ENCODE measurements around the gene GHDC.
"Not testable (repeated sequence)": the region's sequence is repeated elsewhere in the genome, so short reads cannot be mapped to it uniquely, and the experiment has no call there.

The GHDC gene

GRCh38 chr17:42225646-42226045, 31.4 kb upstream of the GHDC start:
- no peaks in the 10 kb centered on the region for H3K4me1 ChIP-seq (ENCODE audit: control insufficient read depth, insufficient read depth, low read length)
- peaks cover 9% of the 10 kb centered on the region for H3K36me3 ChIP-seq (ENCODE audit: control insufficient read depth, insufficient read depth, low read length)
- H3K4me3 ChIP-seq (ENCODE audit: low read depth, low read length), result no peak overlapping the region
- H3K27me3 ChIP-seq (ENCODE audit: control insufficient read depth, insufficient read depth, low read length), result no peaks in the 10 kb centered on the region
- H3K9ac ChIP-seq (ENCODE audit: low read depth, low read length), result no peak overlapping the region
- no peaks in the 10 kb centered on the region for H3K9me3 ChIP-seq (ENCODE audit: control insufficient read depth, insufficient read depth, low read length)

DNA sequence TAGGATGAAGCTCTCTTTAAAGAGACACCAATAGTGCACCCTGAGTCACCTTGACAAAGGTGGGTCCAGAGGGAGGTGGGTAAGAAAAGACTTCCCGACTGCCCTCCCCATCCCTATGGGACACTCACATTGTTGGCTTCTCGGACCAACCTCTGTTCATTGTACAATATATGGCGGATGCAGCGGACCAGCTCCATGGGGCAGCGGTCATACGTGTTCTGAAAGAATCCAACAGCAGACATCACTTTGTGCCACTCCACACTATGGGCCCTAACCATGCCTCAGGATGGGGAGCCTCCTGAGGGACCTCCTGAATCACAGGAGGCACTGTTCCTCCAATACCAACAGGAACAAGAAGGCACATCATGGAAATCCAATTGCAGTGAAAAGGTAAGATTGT, 30.4 kb upstream of the GHDC start:
- H3K9ac ChIP-seq (ENCODE audit: low read depth, low read length), result no peak overlapping the region
- H3K9me3 ChIP-seq (ENCODE audit: control insufficient read depth, insufficient read depth, low read length), result no peaks in the 10 kb centered on the region
- H3K4me3 ChIP-seq (ENCODE audit: low read depth, low read length), result no peak overlapping the region
- no peaks in the 10 kb centered on the region for H3K27me3 ChIP-seq (ENCODE audit: control insufficient read depth, insufficient read depth, low read length)
- H3K4me1 ChIP-seq (ENCODE audit: control insufficient read depth, insufficient read depth, low read length), result no peaks in the 10 kb centered on the region
- peaks cover 9% of the 10 kb centered on the region for H3K36me3 ChIP-seq (ENCODE audit: control insufficient read depth, insufficient read depth, low read length)

GRCh38 chr17:42221886-42222745, 27.8 kb upstream of the GHDC start:
- Histone ChIP-seq H3K9me3 (ENCODE audit: control insufficient read depth, insufficient read depth, low read length) (no peaks in the 10 kb centered on the region), H3K4me3 (ENCODE audit: low read depth, low read length) (no peak overlapping the region), H3K36me3 (ENCODE audit: control insufficient read depth, insufficient read depth, low read length) (peaks cover 22% of the 10 kb centered on the region), H3K4me1 (ENCODE audit: control insufficient read depth, insufficient read depth, low read length) (no peaks in the 10 kb centered on the region), H3K27me3 (ENCODE audit: control insufficient read depth, insufficient read depth, low read length) (no peaks in the 10 kb centered on the region), H3K9ac (ENCODE audit: low read depth, low read length) (no peak overlapping the region)

- H3K27me3 ChIP-seq (ENCODE audit: control insufficient read depth, insufficient read depth, low read length); H3K4me3 ChIP-seq (ENCODE audit: low read depth, low read length); H3K9ac ChIP-seq (ENCODE audit: low read depth, low read length); H3K9me3 ChIP-seq (ENCODE audit: control insufficient read depth, insufficient read depth, low read length); H3K4me1 ChIP-seq (ENCODE audit: control insufficient read depth, insufficient read depth, low read length): not testable (repeated sequence)
- H3K36me3 ChIP-seq (ENCODE audit: control insufficient read depth, insufficient read depth, low read length), result peaks cover 25% of the 10 kb centered on the region
These were observed 25.0 kb upstream of the GHDC start for GRCh38 chr17:42219280-42219679.

GRCh38 chr17:42214156-42214555, 19.9 kb upstream of the GHDC start:
- Histone ChIP-seq H3K9ac (ENCODE audit: low read depth, low read length) (no peak overlapping the region), H3K4me1 (ENCODE audit: control insufficient read depth, insufficient read depth, low read length) (no peaks in the 10 kb centered on the region), H3K9me3 (ENCODE audit: control insufficient read depth, insufficient read depth, low read length) (no peaks in the 10 kb centered on the region), H3K4me3 (ENCODE audit: low read depth, low read length) (no peak overlapping the region), H3K36me3 (ENCODE audit: control insufficient read depth, insufficient read depth, low read length) (peaks cover 27% of the 10 kb centered on the region), H3K27me3 (ENCODE audit: control insufficient read depth, insufficient read depth, low read length) (no peaks in the 10 kb centered on the region)

- Histone ChIP-seq H3K36me3 (ENCODE audit: control insufficient read depth, insufficient read depth, low read length) (peaks cover 21% of the 10 kb centered on the region), H3K27me3 (ENCODE audit: control insufficient read depth, insufficient read depth, low read length) (no peaks in the 10 kb centered on the region), H3K4me1 (ENCODE audit: control insufficient read depth, insufficient read depth, low read length) (no peaks in the 10 kb centered on the region), H3K9me3 (ENCODE audit: control insufficient read depth, insufficient read depth, low read length) (no peaks in the 10 kb centered on the region), H3K9ac (ENCODE audit: low read depth, low read length) (no peak overlapping the region), H3K4me3 (ENCODE audit: low read depth, low read length) (no peak overlapping the region)
These were observed 18.1 kb upstream of the GHDC start for GRCh38 chr17:42212382-42212781.

- not testable (repeated sequence) for H3K27me3 ChIP-seq (ENCODE audit: control insufficient read depth, insufficient read depth, low read length); H3K4me1 ChIP-seq (ENCODE audit: control insufficient read depth, insufficient read depth, low read length); H3K9me3 ChIP-seq (ENCODE audit: control insufficient read depth, insufficient read depth, low read length); H3K9ac ChIP-seq (ENCODE audit: low read depth, low read length); H3K4me3 ChIP-seq (ENCODE audit: low read depth, low read length)
- peaks cover 16% of the 10 kb centered on the region for H3K36me3 ChIP-seq (ENCODE audit: control insufficient read depth, insufficient read depth, low read length)
These were observed 17.6 kb upstream of the GHDC start for GRCh38 chr17:42211921-42212341.

GRCh38 chr17:42210046-42210445, 15.8 kb upstream of the GHDC start:
- Histone ChIP-seq H3K36me3 (ENCODE audit: control insufficient read depth, insufficient read depth, low read length) (peaks cover 13% of the 10 kb centered on the region), H3K4me3 (ENCODE audit: low read depth, low read length) (no peak overlapping the region), H3K4me1 (ENCODE audit: control insufficient read depth, insufficient read depth, low read length) (no peaks in the 10 kb centered on the region), H3K9me3 (ENCODE audit: control insufficient read depth, insufficient read depth, low read length) (no peaks in the 10 kb centered on the region), H3K27me3 (ENCODE audit: control insufficient read depth, insufficient read depth, low read length) (no peaks in the 10 kb centered on the region), H3K9ac (ENCODE audit: low read depth, low read length) (no peak overlapping the region)

GRCh38 chr17:42206153-42206612, 11.9 kb upstream of the GHDC start:
- not testable (repeated sequence) for H3K9ac ChIP-seq (ENCODE audit: low read depth, low read length)
- peaks cover 25% of the 10 kb centered on the region for H3K36me3 ChIP-seq (ENCODE audit: control insufficient read depth, insufficient read depth, low read length)

GRCh38 chr17:42203354-42203753, 9.1 kb upstream of the GHDC start:
- Histone ChIP-seq H3K4me1 (ENCODE audit: control insufficient read depth, insufficient read depth, low read length) (no peaks in the 10 kb centered on the region), H3K27me3 (ENCODE audit: control insufficient read depth, insufficient read depth, low read length) (no peaks in the 10 kb centered on the region), H3K4me3 (ENCODE audit: low read depth, low read length) (no peak overlapping the region), H3K9me3 (ENCODE audit: control insufficient read depth, insufficient read depth, low read length) (no peaks in the 10 kb centered on the region), H3K9ac (ENCODE audit: low read depth, low read length) (no peak overlapping the region), H3K36me3 (ENCODE audit: control insufficient read depth, insufficient read depth, low read length) (peaks cover 13% of the 10 kb centered on the region)

More at GRCh38 chr17:42206153-42206612, 11.9 kb upstream of the GHDC start:
- not testable (repeated sequence) for H3K4me3 ChIP-seq (ENCODE audit: low read depth, low read length); H3K9me3 ChIP-seq (ENCODE audit: control insufficient read depth, insufficient read depth, low read length); H3K27me3 ChIP-seq (ENCODE audit: control insufficient read depth, insufficient read depth, low read length); H3K4me1 ChIP-seq (ENCODE audit: control insufficient read depth, insufficient read depth, low read length)

DNA sequence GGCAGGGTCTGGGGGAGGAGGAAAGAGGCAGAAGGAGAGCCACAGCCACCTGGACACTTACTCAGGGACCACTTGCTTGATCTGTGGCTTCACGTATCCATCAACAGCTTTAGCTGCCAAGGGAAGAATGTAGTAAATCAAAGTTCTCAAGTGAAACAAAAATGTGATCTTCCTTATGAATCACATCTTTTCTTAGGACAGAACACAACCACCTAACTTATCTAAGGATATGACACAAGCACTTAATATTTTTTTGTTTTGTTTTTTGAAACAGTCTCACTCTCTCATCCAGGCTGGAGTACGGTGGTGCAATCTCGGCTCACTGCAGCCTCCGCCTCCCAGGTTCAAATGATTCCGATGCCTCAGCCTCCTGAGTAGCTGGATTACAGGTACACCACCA, 8.4 kb upstream of the GHDC start:
- Histone ChIP-seq H3K4me1 (ENCODE audit: control insufficient read depth, insufficient read depth, low read length) (no peaks in the 10 kb centered on the region), H3K9me3 (ENCODE audit: control insufficient read depth, insufficient read depth, low read length) (no peaks in the 10 kb centered on the region), H3K4me3 (ENCODE audit: low read depth, low read length) (no peak overlapping the region), H3K36me3 (ENCODE audit: control insufficient read depth, insufficient read depth, low read length) (peaks cover 13% of the 10 kb centered on the region), H3K27me3 (ENCODE audit: control insufficient read depth, insufficient read depth, low read length) (no peaks in the 10 kb centered on the region), H3K9ac (ENCODE audit: low read depth, low read length) (no peak overlapping the region)

DNA sequence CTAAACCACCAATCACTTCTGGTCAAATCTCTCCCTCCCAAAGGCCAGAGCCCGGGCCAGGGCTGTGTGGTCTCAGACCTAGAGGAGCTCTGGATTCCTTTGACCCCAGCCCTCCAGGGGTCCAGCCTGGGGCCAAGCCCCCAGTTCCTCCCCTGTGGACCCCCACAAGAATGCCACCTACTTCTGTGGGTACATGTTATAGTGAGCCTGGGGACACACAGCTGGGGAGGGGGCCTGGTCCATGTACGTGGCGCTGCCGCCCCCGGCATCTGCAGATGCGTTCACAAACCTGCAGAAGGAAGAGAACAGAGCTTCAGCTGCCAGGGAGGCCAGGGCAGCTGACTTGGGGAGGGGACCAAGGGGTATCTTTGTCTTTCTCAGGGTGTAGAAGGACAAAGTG, 7.9 kb upstream of the GHDC start:
- no peaks in the 10 kb centered on the region for H3K27me3 ChIP-seq (ENCODE audit: control insufficient read depth, insufficient read depth, low read length)
- no peaks in the 10 kb centered on the region for H3K9me3 ChIP-seq (ENCODE audit: control insufficient read depth, insufficient read depth, low read length)
- H3K4me1 ChIP-seq (ENCODE audit: control insufficient read depth, insufficient read depth, low read length), result no peaks in the 10 kb centered on the region
- no peak overlapping the region for H3K4me3 ChIP-seq (ENCODE audit: low read depth, low read length)
- peaks cover 13% of the 10 kb centered on the region for H3K36me3 ChIP-seq (ENCODE audit: control insufficient read depth, insufficient read depth, low read length)
- no peak overlapping the region for H3K9ac ChIP-seq (ENCODE audit: low read depth, low read length)
